AG09309 (cell line): Measurements from ENCODE around the gene MTOR.
"Not testable (repeated sequence)": the region's sequence is repeated elsewhere in the genome, so short reads cannot be mapped to it uniquely, and the experiment has no call there.

Experiments used
- DNase-seq: peaks from one replicate; pipeline ENCODE4 v3.0.0-alpha.2; 2010; ENCODE audit warnings: low read depth
- H3K4me3 ChIP-seq: 2 replicates; pipeline ENCODE4 v1.5.1; 2011; ENCODE audit warnings: mild to moderate bottlenecking, low read depth, low read length, moderate library complexity; ENCODE audit not compliant: control insufficient read depth
- TF ChIP-seq, protein P1 (sequence below): IDR thresholded peaks from 2 replicates; pipeline ENCODE4 v1.5.1; 2011; ENCODE audit warnings: mild to moderate bottlenecking, low read depth, low read length, inconsistent platforms; ENCODE audit not compliant: insufficient read depth, control insufficient read depth; ENCODE audit errors: missing control alignments

Gene MTOR

GRCh38 chr1:11175461-11175860, 86.9 kb downstream of the MTOR start:
- TF ChIP-seq, protein P1, sequence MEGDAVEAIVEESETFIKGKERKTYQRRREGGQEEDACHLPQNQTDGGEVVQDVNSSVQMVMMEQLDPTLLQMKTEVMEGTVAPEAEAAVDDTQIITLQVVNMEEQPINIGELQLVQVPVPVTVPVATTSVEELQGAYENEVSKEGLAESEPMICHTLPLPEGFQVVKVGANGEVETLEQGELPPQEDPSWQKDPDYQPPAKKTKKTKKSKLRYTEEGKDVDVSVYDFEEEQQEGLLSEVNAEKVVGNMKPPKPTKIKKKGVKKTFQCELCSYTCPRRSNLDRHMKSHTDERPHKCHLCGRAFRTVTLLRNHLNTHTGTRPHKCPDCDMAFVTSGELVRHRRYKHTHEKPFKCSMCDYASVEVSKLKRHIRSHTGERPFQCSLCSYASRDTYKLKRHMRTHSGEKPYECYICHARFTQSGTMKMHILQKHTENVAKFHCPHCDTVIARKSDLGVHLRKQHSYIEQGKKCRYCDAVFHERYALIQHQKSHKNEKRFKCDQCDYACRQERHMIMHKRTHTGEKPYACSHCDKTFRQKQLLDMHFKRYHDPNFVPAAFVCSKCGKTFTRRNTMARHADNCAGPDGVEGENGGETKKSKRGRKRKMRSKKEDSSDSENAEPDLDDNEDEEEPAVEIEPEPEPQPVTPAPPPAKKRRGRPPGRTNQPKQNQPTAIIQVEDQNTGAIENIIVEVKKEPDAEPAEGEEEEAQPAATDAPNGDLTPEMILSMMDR = no peak
- no peak overlapping the region for H3K4me3 ChIP-seq
- no peak for DNase-seq

GRCh38 chr1:11174261-11174942, 87.9 kb downstream of the MTOR start:
- TF ChIP-seq, protein P1 = peak; percentile 18
- no peak overlapping the region for H3K4me3 ChIP-seq
- DNase-seq = no peak

DNA sequence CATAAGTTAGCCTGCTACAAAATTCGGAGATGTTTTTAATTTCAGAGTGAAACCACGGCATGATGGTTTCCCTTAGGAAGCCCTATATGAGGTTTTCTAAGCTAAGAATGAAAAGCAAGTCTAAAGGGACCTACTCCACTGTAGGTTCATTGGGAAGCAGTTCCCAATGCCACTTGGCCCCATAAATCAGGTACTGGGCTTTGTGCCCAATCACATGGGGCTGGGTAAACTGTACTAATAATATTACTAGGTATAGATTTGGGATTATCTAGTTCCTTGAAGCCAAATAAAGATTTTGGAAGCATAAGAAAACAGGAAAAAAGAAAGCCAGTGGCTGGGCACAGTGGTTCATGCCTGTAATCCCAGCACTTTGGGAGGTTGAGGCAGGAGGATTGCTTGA, 92.2 kb downstream of the MTOR start:
- TF ChIP-seq, protein P1 = no peak
- DNase-seq = no peak

DNA sequence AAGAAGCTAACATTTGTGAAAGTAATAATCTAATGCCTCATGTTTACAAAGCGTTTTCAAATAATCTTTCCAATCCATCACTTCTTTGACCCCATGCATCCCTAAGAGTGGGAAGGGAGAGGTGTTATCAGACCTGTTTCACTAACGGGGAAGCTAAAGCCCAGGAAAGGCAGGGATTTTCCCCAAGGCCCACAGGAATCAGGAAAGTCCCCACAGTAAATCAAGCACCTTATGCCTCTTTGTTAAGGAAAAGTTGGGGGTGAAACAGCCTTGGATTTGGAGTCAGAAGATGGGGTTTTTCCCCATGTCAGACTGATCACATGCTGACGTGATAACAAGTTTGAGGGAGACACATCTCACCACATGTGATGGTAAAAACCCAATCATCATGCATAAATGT, 93.1 kb downstream of the MTOR start:
- DNase-seq = no peak
- no peak overlapping the region for H3K4me3 ChIP-seq
- TF ChIP-seq, protein P1 = no peak

More for the DNA sequence above, 92.2 kb downstream of the MTOR start:
- H3K4me3 ChIP-seq = no peak overlapping the region

DNA sequence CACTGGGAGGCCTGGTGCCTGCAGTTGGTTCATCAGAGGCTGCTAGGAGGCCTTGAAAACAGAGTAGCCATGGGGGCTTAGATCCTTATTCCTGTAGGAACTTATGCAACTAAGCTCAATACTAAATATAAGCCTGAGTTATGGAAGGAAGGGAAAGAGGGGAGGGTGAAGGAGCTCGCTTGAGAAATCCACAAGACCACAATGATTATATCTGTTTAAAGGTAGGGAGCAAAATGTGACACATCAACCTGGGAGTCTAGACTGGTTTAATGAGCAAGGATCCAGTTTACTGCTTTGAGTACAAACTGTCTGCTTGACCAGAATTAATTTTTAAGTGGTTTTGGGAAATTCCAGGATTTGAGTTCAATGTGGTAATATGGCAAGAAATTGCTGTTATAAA, 93.6 kb downstream of the MTOR start:
- no peak for DNase-seq
- TF ChIP-seq, protein P1 = no peak
- no peak overlapping the region for H3K4me3 ChIP-seq

- not testable (repeated sequence) for H3K4me3 ChIP-seq, DNase-seq
These were observed 95.6 kb downstream of the MTOR start for GRCh38 chr1:11166744-11167143.

- DNase-seq = not testable (repeated sequence)
These were observed 99.6 kb downstream of the MTOR start for GRCh38 chr1:11162752-11163151.

DNA sequence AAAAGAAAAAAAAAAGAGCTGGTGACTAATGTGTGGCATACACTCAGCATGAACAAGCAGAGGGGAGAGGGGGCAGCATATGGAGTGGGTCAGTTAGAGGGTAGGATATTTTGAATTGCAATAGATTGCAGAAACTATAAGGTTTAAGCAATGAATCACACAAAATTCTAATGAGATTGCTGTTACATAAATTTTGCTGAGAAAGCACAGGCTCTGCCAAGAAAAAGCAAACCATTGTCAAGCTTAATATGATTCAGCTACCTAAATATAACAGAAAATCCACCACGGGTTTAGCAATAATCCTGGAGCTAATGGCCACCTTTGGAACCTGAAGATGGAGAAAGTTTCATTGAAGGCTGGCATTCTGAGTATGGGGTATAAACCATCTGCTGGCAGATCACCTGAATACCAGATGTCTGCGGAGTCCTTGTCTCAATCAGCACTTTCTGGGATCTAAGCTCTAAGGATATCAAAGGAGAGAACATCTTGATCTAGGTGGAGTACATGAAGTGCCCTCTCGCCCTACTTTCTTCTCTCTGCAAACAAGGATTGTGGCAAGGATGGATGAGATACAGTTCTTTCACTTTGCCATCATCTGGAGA, 103.5 kb downstream of the MTOR start:
- TF ChIP-seq, protein P1 = no peak
- peak; percentile 93 for DNase-seq
- no peak overlapping the region for H3K4me3 ChIP-seq

More at GRCh38 chr1:11162752-11163151, 99.6 kb downstream of the MTOR start:
- H3K4me3 ChIP-seq = not testable (repeated sequence)
